HepG2 (cell line): ENCODE data around the gene ENDOD1. TPM values are rescaled to one million over a fixed set of nuclear protein-coding genes. Genes with fewer than 3 reads are reported as not detected.

ENCODE experiments used
- ATAC-seq: fragments of 200-7000 bp; cut with Tn5 transposase; 3 replicates; pipeline ENCODE4 v1.9.1; 2020; ENCODE audit warnings: mild to moderate bottlenecking, moderate library complexity
- BruUV-seq: library from RNA; stranded (reverse); fragments of 400-500 nt; replicated peaks from 2 replicates; lab custom pipeline; 2021; lab: Mats Ljungman, UMichigan
- CTCF ChIA-PET: fragments of 300-600 bp; formaldehyde crosslinking; extraction: SDS; loops from one replicate; lab custom pipeline; 2021; ENCODE audit warnings: low total read pairs, inconsistent platforms, low intra/inter-chr PET ratio; lab: Yijun Ruan, JAX
- POLR2A ChIA-PET: fragments of 350-600 bp; sonication (Branson Sonifier 250); formaldehyde crosslinking; loops from one replicate; lab custom pipeline; 2020; ENCODE audit warnings: antibody characterized with exemption, inconsistent platforms; lab: Yijun Ruan, JAX
- DNase-seq: peaks from one replicate; pipeline ENCODE4 v3.0.0-alpha.2; 2015; ENCODE audit warnings: low spot score
- FAIRE-seq: peaks from 3 replicates; lab custom pipeline; 2011; peaks lifted over from hg19 to GRCh38; lab: Jason Lieb, UNC
- H2AFZ ChIP-seq: one replicate; pipeline ENCODE4 v1.6.1; 2011; ENCODE audit warnings: low read length, inconsistent platforms
- H3K27ac ChIP-seq: fragments of 300-600 bp; 3 replicates; pipeline ENCODE4 v1.8.0; 2011; ENCODE audit warnings: mixed run types, mild to moderate bottlenecking, mixed read lengths, low read length, inconsistent platforms; ENCODE audit not compliant: insufficient read depth; ENCODE audit errors: extremely low read length
- H3K27me3 ChIP-seq, 2 experiments: fragments of 200-600 bp in 1 of 2; 2 replicates in 1 of 2; 3 replicates in 1 of 2; pipeline versions ENCODE4 v1.6.0 to v1.8.0; 2011; ENCODE audit warnings: low read length in 2 of 2, mild to moderate bottlenecking in 2 of 2, moderate library complexity in 2 of 2, inconsistent platforms in 1 of 2; ENCODE audit not compliant: insufficient read depth in 2 of 2, control insufficient read depth in 1 of 2
- H3K36me3 ChIP-seq, 2 experiments: fragments of 200-600 bp in 1 of 2; replicated peaks in 1 of 2; 2 replicates in 1 of 2; 3 replicates in 1 of 2; pipeline versions ENCODE4 v1.5.1 to v1.8.0; 2011; ENCODE audit warnings: low read length in 2 of 2, inconsistent platforms in 1 of 2; ENCODE audit not compliant: insufficient read depth in 2 of 2, control insufficient read depth in 1 of 2
- H3K4me1 ChIP-seq: 2 replicates; pipeline ENCODE4 v1.5.1; 2012; ENCODE audit warnings: low read length, inconsistent platforms; ENCODE audit not compliant: insufficient read depth
- H3K4me2 ChIP-seq: 2 replicates; pipeline ENCODE4 v1.6.0; 2011; ENCODE audit warnings: low read depth, low read length, inconsistent platforms
- H3K4me3 ChIP-seq, 3 experiments: fragments of 200-600 bp in 1 of 3; sonication (generic), shearing (Covaris generic) in 1 of 3; replicated peaks in 1 of 3; 2 replicates each; pipeline ENCODE4 v1.5.1; 2011 to 2016; ENCODE audit warnings: low read length in 3 of 3, inconsistent platforms in 2 of 3, low read depth in 2 of 3, mild to moderate bottlenecking in 2 of 3, control low read depth in 1 of 3, mixed read lengths in 1 of 3; ENCODE audit not compliant: insufficient read depth in 1 of 3
- H3K79me2 ChIP-seq: one replicate; pipeline ENCODE4 v1.6.1; 2011; ENCODE audit warnings: low read length, inconsistent platforms; ENCODE audit not compliant: insufficient read depth
- H3K9ac ChIP-seq: 2 replicates; pipeline ENCODE4 v1.6.0; 2011; ENCODE audit warnings: mild to moderate bottlenecking, low read depth, low read length, inconsistent platforms; ENCODE audit not compliant: insufficient read depth
- H3K9me3 ChIP-seq: 2 replicates; pipeline ENCODE4 v1.5.1; 2012; ENCODE audit warnings: mild to moderate bottlenecking, low read length
- H4K20me1 ChIP-seq: 2 replicates; pipeline ENCODE4 v1.6.0; 2011; ENCODE audit warnings: inconsistent platforms, mild to moderate bottlenecking, low read length, moderate library complexity; ENCODE audit not compliant: insufficient read depth
- CEBPG ChIP-seq: IDR thresholded peaks from 2 replicates; pipeline ENCODE4 v1.6.1; 2016
- CHCHD3 ChIP-seq: sonication (generic); formaldehyde crosslinking; IDR thresholded peaks from 2 replicates; pipeline ENCODE4 v1.8.0; 2022; ENCODE audit warnings: mild to moderate bottlenecking, missing genetic modification reagents, moderate library complexity
- CREB3 ChIP-seq: sonication (generic); formaldehyde crosslinking; IDR thresholded peaks from 2 replicates; pipeline ENCODE4 v1.5.0; 2020; ENCODE audit warnings: missing genetic modification reagents
- DMAP1 ChIP-seq: IDR thresholded peaks from 2 replicates; pipeline ENCODE4 v1.6.1; 2016
- EEA1 ChIP-seq: sonication (generic); formaldehyde crosslinking; IDR thresholded peaks from 2 replicates; pipeline ENCODE4 v1.5.1; 2020; ENCODE audit warnings: mild to moderate bottlenecking, missing genetic modification reagents, borderline replicate concordance
- GATAD2A ChIP-seq: IDR thresholded peaks from 2 replicates; pipeline ENCODE4 v1.6.1; 2016
- ISL2 ChIP-seq: sonication (generic); formaldehyde crosslinking; IDR thresholded peaks from 2 replicates; pipeline ENCODE4 v1.5.0; 2020; ENCODE audit warnings: missing genetic modification reagents
- MYC ChIP-seq: sonication (generic); formaldehyde crosslinking; IDR thresholded peaks from 2 replicates; pipeline ENCODE4 v1.9.0; 2021; ENCODE audit warnings: missing genetic modification reagents, borderline replicate concordance
- SMAD3 ChIP-seq: sonication (generic); formaldehyde crosslinking; IDR thresholded peaks from 2 replicates; pipeline ENCODE4 v1.4.0; 2020; ENCODE audit warnings: missing genetic modification reagents
- U2AF2 ChIP-seq: fragments of 200-400 bp; formaldehyde crosslinking; IDR thresholded peaks from 2 replicates; pipeline ENCODE4 v1.6.1; 2017; ENCODE audit warnings: low read depth, mild to moderate bottlenecking, low read length
- ZFP36 ChIP-seq: fragments of 150-350 bp; IDR thresholded peaks from 2 replicates; pipeline ENCODE4 v1.6.1; 2018; ENCODE audit warnings: borderline replicate concordance, low read length, low read depth; ENCODE audit not compliant: partially characterized antibody
- ZNF296 ChIP-seq: sonication (generic); formaldehyde crosslinking; conservative IDR thresholded peaks from 2 replicates; pipeline ENCODE4 v1.5.0; 2020; ENCODE audit warnings: mild to moderate bottlenecking, missing genetic modification reagents
- ZNF501 ChIP-seq: sonication (generic); formaldehyde crosslinking; IDR thresholded peaks from 2 replicates; pipeline ENCODE4 v1.5.1; 2020; ENCODE audit warnings: mild to moderate bottlenecking, moderate library complexity, missing genetic modification reagents
- ZNF556 ChIP-seq: sonication (generic); formaldehyde crosslinking; IDR thresholded peaks from 2 replicates; pipeline ENCODE4 v1.4.0; 2020; ENCODE audit warnings: mild to moderate bottlenecking, missing genetic modification reagents, borderline replicate concordance
- WGBS: methylation state at CpG from one replicate; pipeline ENCODE4 v1.1.6; 2017; ENCODE audit warnings: low lambda C conversion rate; 5-methylcytosine and 5-hydroxymethylcytosine counted together
- in situ Hi-C: cut with HindIII; loops from 2 replicates; pipeline ENCODE4 v1.10.0; 2017; ENCODE audit warnings: low pct_unique_long_range_greater_than_20kb; ENCODE audit not compliant: extremely low pct_ligation_motif_present
- intact Hi-C: fragments of 100-400 bp; cut with micrococcal nuclease; formaldehyde crosslinking; loops from one replicate; pipeline ENCODE4 v1.10.0; 2022; ENCODE audit not compliant: unreplicated experiment
- polyA plus RNA-seq, 8 experiments: library from polyadenylated mRNA; depleted of rRNA in 3 of 8; stranded (reverse) in 7 of 8; unstranded in 1 of 8; fragments of >200 nt; fragmentation: Illumina TruSeq in 4 of 8; extraction: Trizol in 4 of 8; gene quantifications; 2 replicates each; pipeline versions ENCODE4 v1.2.1 to v1.2.3, GENCODE V29; 2011 to 2016; ENCODE audit warnings: low read depth in 4 of 8, missing spikeins in 1 of 8, mixed read lengths in 1 of 8; ENCODE audit not compliant: insufficient read depth in 1 of 8
- total RNA-seq, 5 experiments: library from RNA; depleted of rRNA; stranded (reverse); fragments of >200 nt; fragmentation: Illumina TruSeq; extraction: Trizol; gene quantifications; 2 replicates each; pipeline ENCODE4 v1.2.3, GENCODE V29; 2016; ENCODE audit warnings: low read depth in 1 of 5
- TF ChIP-seq, protein P1 (sequence below): sonication (generic); formaldehyde crosslinking; IDR thresholded peaks from 2 replicates; pipeline ENCODE4 v1.4.0; 2020; ENCODE audit warnings: missing genetic modification reagents
- TF ChIP-seq, protein P2 (sequence below): sonication (generic); formaldehyde crosslinking; conservative IDR thresholded peaks from 2 replicates; pipeline ENCODE4 v1.4.0; 2020; ENCODE audit warnings: missing genetic modification reagents

The ENDOD1 gene
- total and polyA plus RNA-seq, 2 of the 13 experiments (the other 11 are each of a cell fraction or from before 2014, with no cell fraction given): 2.0 to 6.8 TPM

DNA sequence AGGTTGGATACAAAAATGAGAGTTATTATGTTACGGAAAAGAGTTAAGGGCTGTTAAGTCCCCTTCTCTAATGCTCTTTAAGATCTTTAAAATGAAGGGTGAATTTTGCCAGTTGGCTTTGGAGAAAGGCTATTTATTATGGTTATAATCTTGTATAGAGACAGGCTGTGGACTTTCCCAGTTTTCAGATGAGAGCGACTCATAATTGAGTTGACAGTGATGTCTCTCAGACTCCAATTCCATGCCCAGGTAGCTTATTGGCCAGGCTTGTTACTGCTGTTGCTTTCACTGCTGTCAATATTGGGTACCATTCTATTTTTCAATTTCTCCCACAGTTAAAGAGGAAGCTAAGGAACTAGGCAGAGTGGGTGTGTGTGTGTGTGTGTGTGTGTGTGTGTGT lies 13.1 kb downstream of the ENDOD1 start:
- FAIRE-seq: no peak
- no peaks in the 10 kb centered on the region for H4K20me1 ChIP-seq
- H3K9ac ChIP-seq: no peak overlapping the region
- in situ Hi-C loops: no loop called here
- BruUV-seq: no TSS peak
- no peak overlapping the region for H3K27ac ChIP-seq
- no peak overlapping the region for H3K4me3 ChIP-seq
- no peaks in the 10 kb centered on the region for H3K4me1 ChIP-seq
- ATAC-seq: no peak
- H3K4me2 ChIP-seq: no peak overlapping the region
- intact Hi-C loops: no loop called here
- no peak for DNase-seq
- H3K36me3 ChIP-seq: no peaks in the 10 kb centered on the region
- no peaks in the 10 kb centered on the region for H3K9me3 ChIP-seq
- H3K27me3 ChIP-seq: no peaks in the 10 kb centered on the region
- 95% methylated on average over 2 of the region's 2 CpGs for WGBS
- H2AFZ ChIP-seq: no peak overlapping the region
- ChIA-PET POLR2A (no interaction called here), CTCF (no interaction called here)
- TF ChIP-seq U2AF2: no peak
- no peak for TF ChIP-seq SMAD3
- no peak for TF ChIP-seq CREB3 (CRISPR knock-in tag)
- TF ChIP-seq CEBPG (CRISPR knock-in tag): no peak
- no peak for TF ChIP-seq ZNF556 (CRISPR knock-in tag)
- no peak for TF ChIP-seq ZFP36
- no peak for TF ChIP-seq MYC
- no peak for TF ChIP-seq DMAP1
- no peak for TF ChIP-seq ISL2 (CRISPR knock-in tag)
- TF ChIP-seq ZNF501 (CRISPR knock-in tag): no peak
- no peak for TF ChIP-seq GATAD2A (CRISPR knock-in tag)
- TF ChIP-seq ZNF296 (CRISPR knock-in tag): no peak
- TF ChIP-seq, protein P1, sequence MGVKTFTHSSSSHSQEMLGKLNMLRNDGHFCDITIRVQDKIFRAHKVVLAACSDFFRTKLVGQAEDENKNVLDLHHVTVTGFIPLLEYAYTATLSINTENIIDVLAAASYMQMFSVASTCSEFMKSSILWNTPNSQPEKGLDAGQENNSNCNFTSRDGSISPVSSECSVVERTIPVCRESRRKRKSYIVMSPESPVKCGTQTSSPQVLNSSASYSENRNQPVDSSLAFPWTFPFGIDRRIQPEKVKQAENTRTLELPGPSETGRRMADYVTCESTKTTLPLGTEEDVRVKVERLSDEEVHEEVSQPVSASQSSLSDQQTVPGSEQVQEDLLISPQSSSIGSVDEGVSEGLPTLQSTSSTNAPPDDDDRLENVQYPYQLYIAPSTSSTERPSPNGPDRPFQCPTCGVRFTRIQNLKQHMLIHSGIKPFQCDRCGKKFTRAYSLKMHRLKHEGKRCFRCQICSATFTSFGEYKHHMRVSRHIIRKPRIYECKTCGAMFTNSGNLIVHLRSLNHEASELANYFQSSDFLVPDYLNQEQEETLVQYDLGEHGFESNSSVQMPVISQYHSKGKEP (CRISPR knock-in tag): no peak
- no peak for TF ChIP-seq CHCHD3 (CRISPR knock-in tag)
- TF ChIP-seq EEA1 (CRISPR knock-in tag): no peak
- TF ChIP-seq, protein P2, sequence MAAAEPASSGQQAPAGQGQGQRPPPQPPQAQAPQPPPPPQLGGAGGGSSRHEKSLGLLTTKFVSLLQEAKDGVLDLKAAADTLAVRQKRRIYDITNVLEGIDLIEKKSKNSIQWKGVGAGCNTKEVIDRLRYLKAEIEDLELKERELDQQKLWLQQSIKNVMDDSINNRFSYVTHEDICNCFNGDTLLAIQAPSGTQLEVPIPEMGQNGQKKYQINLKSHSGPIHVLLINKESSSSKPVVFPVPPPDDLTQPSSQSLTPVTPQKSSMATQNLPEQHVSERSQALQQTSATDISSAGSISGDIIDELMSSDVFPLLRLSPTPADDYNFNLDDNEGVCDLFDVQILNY (CRISPR knock-in tag): no peak
- no peaks in the 10 kb centered on the region for H3K79me2 ChIP-seq
